GM19328 (cell line): ENCODE measurements around the gene ATG7.
"Not testable (repeated sequence)": the region's sequence is repeated elsewhere in the genome, so short reads cannot be mapped to it uniquely, and the experiment has no call there.

Experiments
- ATAC-seq: cut with Tn5 transposase; IDR thresholded peaks from one replicate; pipeline ENCODE4 v1.9.1; 2021; ENCODE audit warnings: mild to moderate bottlenecking, moderate library complexity; ENCODE audit not compliant: unreplicated experiment

The ATG7 gene

DNA sequence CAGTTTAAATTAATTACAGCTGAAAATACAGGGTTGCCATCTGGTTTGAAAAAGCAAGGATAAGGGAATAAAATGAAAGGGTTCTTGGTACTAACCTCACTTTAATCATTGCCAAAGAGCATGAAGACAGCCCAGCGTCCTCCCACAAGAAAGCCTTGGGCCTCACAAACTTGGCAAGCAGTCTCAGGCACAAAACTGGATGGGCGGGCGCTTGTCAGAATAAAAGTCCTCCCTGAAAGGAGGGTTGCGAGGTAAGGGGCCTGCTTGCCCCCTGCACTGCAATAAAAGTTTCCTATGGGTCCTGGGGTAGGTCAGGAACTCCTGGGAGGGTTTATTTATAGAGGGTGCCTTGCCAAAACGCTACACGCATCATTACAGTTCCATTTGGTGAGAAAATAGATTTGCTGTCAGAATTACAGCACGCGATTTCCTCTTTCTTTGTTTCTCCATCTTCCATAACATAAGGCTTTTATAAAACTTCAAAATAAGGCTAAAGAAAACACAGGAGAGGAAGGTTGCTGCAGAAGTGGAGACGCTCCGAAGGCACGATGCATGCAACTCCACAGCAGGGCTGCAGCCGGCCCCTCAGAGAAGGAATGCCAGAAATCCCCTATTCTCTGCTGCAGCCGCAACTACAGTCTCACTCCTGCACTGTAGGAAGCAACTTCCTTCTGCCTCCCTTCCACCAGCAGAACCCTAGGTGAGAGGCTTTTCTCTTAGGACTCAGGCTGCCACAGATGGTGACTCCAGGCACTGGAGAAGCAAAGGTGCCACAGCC is 310.2 kb downstream of the ATG7 start:
- ATAC-seq, result no peak

DNA sequence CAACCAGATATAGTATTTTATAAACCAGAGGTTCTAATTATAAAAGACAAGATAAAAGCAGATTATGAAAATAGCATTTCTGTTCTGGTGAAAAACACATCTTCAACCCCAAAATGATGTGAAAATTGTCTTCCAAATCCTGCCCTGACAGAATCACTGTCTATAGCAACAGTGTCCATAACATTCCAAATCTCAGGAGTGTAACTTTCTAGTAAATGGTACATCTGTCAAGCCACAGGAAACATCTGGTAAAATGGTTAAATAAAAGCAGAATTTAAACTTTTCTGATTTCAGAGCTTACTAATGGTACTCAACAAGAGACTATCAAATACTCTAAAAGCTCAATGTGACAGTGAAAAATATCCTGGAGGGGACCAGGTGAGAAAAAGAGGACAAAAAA is 311.0 kb downstream of the ATG7 start:
- no peak for ATAC-seq

DNA sequence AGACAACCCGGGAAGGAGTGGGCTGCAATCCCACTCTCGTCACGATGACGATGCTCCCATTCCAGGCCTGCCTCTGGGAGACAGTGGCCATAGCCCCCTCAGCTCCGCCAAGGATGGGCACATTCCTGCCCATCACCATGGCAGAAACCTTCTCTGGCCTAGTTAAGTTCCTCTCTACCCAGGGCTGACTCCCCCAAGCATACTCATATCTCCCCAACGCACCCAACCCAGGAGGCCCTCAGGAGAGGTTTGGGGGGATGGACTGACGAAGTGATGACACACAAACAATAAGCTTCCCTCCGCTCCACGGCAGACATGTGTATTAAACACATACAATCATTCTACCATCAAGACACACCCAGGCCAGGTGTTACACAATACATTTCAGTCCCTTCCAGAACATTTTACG is 311.4 kb downstream of the ATG7 start:
- no peak for ATAC-seq

DNA sequence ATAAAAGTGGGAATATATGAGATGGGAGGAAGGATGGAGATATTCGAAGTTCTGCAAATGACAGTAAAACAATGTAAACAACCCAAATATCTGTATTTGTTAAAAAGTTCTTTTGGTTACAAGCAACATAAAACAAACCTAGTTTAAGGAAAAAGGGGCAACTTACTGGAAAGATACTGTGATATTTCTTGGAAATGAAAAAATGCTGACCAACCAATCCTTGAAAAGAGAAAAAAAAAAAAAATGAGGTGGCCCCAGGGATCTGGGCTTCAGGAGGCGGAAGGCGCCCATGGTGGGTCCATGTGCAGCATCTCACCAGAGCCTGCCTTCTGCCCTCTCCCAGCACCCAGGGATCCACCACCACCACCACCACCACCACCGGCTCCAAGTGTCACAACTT is 312.4 kb downstream of the ATG7 start:
- no peak for ATAC-seq

DNA sequence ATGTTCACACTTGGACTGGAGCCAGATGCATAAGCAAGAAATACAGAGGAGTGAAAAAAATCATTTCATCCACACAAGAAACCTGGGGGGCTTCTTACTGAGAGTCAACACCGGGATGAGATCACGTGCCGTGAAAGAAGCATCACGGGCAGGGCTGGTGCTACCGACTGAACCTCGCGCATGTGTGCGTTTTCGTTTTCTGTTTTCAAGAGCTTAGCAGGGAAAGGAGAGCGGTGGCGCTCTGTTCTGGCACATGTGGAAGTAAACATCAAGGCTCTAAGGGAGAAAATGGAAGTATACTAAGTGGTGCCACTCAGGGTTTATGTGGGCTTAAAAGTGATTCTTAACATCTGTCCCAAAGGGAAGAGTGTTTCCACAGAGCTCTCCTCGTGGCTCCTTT is 315.6 kb downstream of the ATG7 start:
- no peak for ATAC-seq

DNA sequence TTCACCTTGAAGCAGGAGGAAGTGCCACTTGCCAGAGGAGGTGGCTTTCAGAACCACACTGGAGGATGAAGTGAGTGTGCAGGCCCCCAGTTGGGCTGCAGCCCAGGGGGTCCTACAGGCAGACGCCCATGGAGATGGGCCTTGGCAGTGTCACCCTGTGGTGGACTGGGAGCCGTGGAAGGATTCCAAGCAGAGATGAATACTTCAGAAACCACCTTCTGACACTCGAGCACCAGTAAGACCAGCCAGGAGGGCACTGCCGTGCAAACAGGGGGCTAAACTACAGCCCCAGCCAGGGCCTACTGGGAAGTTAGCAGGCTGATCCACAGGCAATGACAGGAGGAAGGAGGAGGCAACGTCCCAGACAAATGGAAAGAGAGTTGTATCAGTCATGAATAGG is 316.1 kb downstream of the ATG7 start:
- no peak for ATAC-seq

DNA sequence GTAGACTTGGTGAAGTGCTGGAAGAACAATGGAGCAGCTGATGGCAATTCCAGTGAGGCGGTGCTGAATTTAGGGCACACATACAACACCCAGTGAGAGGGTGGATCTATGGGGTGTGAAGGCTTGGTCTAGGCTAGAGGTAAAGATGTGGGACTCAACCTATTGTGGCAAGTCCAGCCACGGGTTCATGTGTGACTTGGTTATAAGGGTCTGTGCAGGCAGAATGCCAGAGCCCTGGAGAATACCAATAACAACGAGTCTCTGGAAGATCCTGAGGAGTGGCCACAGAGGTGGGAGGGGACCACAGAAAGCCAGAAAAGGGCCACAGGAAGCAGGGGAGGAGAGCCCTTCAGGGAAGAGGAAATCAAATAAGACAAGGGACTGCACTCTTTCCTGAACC is 316.6 kb downstream of the ATG7 start:
- no peak for ATAC-seq

DNA sequence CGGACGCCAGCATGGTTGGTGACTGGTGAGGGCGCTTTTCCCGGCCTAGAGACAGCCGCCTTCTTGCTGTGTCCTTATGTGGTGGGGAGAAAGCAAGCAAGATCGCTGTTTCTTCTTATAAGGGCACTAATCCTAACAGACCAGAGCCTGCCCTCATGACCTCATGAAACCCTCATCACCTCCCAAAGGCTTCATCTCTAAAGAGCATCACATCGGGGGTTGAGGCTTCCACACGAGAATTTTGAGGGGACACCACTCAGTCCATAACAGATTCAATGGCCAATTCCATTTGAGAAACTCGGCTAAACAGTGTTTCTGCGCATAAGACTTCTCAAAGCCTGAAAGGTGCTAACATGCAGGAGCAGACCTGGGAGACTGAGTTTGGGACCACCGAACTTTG is 317.5 kb downstream of the ATG7 start:
- ATAC-seq, result no peak

DNA sequence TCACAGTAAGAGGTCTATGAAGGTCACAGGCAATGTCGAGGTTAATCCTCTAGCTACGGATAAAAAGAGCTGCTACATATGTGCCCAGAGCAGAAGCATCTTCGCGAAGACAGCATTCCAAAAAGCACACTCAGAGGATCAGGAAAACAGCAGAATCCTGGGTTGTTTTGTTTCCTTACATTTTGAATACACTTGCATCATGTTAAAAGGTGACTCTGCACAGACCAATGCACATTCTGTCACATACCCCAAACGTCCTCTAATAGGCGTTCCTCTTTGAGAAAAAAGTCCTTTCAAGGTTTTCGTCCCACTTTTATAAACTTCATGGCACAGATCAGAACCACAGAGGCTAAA is 318.8 kb downstream of the ATG7 start:
- ATAC-seq, result no peak

DNA sequence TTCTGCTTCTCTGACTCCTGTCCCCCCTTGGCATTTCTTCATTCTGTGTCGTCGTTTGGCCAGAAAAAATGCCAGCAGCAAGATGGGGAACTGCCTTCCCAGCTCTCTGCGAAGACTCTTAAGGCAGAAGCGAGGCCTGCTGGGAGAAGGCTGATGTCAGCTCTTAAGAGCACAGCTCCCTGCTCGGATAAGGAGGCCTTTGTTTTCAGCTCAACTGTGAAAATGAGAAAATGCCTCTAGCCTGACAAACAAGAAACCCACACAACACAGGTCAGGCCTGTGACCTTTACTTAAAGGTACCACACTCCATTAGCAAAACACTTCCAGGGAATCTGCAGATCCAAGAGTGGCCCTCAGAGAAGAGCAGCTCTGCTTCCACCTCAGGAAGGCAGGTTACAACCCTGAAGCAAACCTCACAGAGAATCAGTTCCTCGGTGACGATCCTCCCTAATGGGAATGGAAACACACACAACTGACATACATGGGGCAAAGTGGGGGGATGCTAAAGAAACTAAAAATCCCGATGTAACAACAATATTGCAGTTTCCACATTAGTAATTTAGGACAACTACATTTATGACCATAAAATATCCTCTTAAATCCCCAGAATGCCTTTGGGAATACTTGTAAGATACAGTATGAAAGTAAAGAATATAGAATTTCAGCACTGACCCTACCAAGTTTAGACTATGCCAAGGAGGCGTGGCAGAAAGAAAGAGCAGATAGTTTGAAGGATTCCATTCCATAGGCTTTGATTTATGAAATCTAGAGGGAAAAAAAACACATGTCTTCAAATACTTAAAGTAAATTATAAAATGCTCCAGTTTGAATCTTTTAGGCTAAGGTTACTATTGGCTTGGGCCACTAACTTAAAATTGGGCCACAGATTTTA is 319.4 kb downstream of the ATG7 start:
- no peak for ATAC-seq

DNA sequence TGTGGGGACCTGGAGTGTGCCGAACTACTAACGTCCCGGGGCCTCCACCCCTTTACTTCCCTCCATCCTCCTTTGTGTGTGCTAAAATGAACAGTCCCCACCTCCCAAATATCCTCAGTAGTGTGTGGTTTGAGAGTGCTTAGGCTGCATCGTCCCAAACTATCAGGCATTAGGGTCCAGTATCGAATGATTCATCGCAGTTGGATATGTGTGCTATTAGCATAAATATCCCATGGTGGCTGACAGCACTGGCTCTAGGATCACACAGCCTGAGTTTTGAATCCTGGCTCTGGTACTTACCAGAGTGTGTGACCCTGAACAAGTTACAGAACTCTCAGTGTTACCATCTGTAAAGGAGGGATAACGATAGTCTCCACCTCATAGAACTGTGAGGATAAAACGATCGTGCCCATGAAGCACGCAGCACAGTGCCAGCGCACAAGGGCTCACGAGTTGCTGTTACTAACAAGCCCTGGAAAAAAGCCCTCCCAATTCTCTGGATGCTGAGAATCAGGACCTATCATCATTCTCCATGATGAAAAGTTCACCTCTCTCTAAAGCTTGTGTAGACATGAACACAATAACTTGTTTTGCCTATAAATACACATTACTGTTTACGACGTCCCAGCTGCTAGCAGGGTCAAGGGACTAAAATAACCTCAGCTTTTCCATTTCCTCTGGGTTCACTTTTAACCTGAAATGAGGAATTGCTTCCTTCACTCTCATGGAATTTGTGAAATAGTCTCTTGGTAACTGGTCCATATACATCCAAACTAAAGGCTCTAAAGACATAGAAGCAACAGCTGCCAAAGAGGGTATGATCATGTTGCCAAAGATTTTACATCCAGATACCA is 320.5 kb downstream of the ATG7 start:
- no peak for ATAC-seq

DNA sequence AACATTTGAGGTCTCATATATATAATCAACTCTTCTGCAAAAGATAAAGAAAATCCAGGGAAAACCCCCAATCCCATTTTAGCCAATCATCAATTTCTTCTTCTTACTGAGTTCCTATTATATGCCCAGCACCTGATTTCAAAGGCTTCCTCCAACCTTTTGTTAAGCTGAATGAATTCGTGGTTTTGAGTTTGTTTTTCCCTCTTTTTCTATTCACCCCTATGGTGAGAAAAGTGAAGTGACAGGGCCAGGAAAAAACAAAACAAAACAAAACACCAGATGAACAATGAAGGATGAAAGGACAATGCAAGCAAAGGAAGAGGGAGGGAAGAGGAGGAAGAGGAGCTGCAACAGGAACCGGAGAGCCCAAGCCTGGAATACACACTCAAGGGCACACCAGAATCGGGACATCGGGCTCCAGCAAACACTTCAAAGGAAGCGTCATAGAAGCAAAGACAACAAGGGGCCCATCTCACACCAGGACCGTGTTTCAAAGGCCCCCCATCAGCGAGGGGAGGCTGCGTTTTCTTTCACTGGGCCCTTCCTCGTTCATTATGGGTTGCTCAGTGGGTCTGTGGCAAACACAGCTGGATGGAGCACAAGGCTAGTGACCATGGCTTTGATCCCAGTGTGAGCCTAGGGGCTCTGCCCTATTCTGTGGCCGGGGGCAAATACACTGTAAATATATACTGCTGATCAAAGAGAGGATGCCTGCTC is 321.3 kb downstream of the ATG7 start:
- ATAC-seq, result no peak

DNA sequence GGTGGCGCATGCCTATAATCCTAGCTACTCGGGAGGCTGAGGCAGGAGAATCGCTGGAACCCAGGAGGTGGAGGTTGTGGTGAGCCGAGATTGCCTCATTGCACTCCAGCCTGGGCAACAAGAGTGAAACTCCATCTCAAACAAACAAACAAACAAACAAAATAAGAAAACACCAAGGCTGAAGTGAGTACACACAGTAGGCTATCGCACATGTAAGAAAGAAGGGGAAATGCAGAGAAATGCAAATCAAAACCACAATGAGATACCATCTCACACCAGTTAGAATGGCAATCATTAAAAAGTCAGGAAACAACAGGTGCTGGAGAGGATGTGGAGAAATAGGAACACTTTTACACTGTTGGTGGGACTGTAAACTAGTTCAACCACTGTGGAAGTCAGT is 322.8 kb downstream of the ATG7 start:
- not testable (repeated sequence) for ATAC-seq

DNA sequence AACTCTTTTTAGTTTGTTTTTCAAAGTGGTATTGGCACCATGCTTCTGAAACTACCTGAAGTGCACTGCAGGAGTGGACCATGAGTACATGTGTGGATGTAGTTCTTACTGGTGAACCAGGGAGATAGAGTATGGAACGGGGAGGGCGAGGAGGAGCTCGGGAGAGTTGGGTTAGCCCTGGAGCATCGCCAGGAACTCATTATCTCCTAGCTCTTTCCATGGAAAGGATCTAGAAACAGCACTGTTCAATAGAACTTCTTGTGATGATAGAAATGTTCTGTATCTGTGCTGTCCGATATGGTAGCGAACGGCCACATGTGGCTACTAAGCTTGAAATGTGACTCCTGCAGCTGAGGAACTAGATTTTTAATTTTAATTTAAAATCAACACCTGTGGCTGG is 324.2 kb downstream of the ATG7 start:
- ATAC-seq, result no peak

DNA sequence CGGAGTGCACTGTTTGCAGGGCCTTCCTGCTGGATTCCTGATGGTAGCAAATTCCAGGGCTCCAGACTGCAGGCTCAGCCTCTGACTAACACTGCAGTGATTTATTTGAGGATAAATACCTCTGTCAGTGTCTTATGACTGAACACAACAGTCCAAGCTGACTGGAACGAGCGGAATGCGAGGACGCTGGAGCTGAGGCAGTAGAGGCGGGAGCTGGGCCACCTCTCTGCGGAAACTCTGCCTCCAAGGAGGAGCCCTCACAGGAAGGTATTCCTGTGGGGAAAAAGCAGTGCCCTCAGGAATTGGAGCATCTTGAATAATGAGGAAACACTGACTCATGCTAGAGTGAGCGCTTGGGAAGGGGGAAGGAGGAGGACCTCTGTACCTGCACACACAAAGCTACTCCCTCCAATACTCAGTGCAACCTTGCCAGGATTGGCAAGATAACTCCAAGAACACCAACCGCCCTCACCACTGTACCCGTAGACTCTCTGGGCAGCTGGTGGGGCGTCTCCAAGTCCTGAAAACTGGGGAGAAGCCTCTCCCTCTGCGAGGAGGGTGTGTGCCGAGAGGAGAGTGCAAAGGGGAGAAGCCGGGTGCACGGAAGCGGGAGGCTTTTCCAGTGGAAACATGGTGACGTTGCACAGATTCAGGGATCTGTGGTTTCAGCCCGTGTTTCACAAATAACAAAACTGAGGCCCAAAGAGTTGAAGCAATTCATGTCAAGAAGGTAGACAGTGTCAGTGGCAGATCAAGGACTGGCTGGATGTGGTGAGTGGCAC is 328.5 kb downstream of the ATG7 start:
- no peak for ATAC-seq

DNA sequence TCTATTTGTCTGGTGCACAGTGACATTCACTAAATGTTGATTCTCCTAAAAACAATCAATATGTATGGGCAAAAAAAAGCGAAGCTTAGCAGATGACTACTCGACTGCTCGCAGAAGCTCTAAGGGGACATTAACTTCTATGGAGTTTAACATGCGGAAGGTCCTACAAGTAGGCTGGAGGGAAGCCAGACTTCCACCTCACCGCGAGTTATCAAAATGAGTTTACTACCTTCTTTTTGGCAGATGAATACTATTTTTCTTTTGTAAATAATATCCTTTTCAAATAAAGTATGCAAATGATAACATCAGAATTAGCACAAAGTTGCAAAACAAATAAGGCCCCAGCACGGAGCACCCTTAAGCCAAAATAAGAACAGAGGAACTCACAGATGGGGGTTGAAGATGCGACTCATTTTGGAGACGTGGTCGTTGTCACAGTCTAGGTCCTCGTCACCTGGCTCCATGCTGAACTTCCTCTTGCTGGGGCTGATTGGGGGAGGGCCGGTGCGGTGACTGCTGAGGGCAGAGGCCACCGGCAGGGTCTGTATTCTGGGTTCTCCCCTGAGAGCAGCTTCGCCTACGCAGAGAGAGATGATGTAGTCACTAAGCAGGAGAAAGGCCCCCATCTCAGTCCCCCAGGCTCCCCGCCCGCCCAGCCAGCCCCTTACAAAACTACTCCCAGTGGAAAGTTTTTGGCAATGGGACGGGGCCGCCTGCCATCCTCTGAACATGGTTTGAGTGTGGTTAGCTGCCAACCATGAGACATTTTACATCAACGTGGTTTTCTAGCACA is 329.4 kb downstream of the ATG7 start:
- peak; percentile 91 for ATAC-seq

DNA sequence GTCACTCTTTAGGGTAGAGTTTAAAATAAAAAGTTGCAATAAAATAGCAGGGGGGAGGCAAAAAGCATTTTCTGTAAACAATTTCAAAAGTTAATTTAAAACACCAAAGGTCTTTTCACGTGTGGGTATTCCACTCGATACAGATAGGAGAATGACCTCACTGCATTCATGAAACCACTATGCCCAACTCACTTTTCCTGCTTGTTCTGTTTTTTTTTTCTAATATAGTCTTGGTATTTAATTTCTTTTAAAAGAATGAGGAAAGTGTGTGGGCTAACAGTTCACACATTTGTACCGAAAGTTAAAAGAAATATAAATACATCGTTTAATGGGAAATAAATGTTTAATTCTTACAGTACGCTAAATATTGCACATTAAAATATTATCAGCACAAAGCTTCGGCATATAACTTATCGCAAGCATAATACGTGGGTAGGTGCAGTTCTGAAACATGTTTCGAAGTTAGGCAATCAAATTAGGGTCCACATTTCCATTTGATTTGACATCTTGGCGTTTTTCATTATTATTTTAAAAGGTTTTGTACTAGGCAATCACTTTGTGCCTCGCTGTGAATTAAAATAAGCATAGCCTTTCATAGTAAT is 330.1 kb downstream of the ATG7 start:
- ATAC-seq, result no peak

DNA sequence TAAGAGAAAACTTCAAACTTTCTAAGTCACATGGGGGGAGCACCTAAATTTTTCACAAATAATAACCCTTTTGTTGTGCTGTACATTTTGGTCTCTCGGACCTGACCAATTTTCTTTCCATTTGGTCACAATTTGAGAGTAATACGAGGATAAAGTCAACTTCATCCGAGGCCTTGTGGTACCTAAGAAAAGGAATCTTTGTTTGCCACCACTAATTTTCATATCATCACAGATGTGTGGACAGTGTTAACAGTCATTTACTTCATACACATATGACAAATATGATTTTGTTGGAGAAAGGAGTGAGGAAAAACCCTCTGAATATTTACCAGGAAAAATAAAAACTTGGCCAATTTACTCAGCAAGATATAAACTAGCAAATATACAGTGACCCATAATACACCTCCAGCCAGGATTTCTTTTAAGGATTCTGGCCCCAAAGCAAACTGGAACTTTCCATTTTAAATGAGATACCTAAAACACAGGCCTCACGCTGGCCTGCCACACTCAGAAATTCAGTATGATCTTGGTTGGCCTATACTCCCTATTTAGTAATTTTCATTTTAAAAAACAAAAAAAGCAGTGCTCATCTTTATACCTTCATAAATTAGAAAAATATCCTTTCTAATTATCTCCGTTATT is 330.8 kb downstream of the ATG7 start:
- ATAC-seq, result no peak
